Activated naive CD8-positive, alpha-beta T cell treated with anti-CD3 and anti-CD28 coated beads, Interleukin-2, amount 10 ng/mL, durations not matched to agents 7 days and 5 days (primary cell): ENCODE data around the gene ACSM3. TPM values are rescaled to one million over a fixed set of nuclear protein-coding genes. Genes with fewer than 3 reads are reported as not detected.
A peak's percentile ranks its signal among the peaks of the same experiment; 100 is the strongest.
"Not testable (repeated sequence)": the region's sequence is repeated elsewhere in the genome, so short reads cannot be mapped to it uniquely, and the experiment has no call there.

Experiments used
- ATAC-seq: fragments of 150-1000 bp; cut with Tn5 transposase; one replicate; pipeline ENCODE4 v1.10.0; 2021; ENCODE audit warnings: low read depth, moderate library complexity
- POLR2A ChIA-PET: fragments of 350-600 bp; sonication (Branson Sonifier 250); formaldehyde crosslinking; loops from one replicate; lab custom pipeline; 2021; ENCODE audit warnings: antibody characterized with exemption; lab: Charles Lee
- DNase-seq: peaks from one replicate; pipeline ENCODE4 v3.0.0; 2021
- H3K27ac Mint-ChIP-seq: one replicate; pipeline ENCODE4 v1.8.0; 2022; ENCODE audit warnings: mild to moderate bottlenecking, mixed read lengths
- H3K27me3 Mint-ChIP-seq: one replicate; pipeline ENCODE4 v1.8.0; 2022; ENCODE audit warnings: mild to moderate bottlenecking, moderate library complexity, mixed read lengths
- H3K36me3 Mint-ChIP-seq: one replicate; pipeline ENCODE4 v1.8.0; 2021; ENCODE audit warnings: mild to moderate bottlenecking, mixed read lengths
- H3K4me1 Mint-ChIP-seq: one replicate; pipeline ENCODE4 v1.8.0; 2021; ENCODE audit warnings: mixed read lengths
- H3K4me3 Mint-ChIP-seq: one replicate; pipeline ENCODE4 v1.8.0; 2022; ENCODE audit warnings: mild to moderate bottlenecking, moderate library complexity, mixed read lengths
- H3K9me3 Mint-ChIP-seq: one replicate; pipeline ENCODE4 v1.8.0; 2021; ENCODE audit warnings: mixed read lengths
- total RNA-seq, 2 experiments: library from RNA; stranded (reverse); gene quantifications; one replicate each; pipeline ENCODE4 v1.2.3, GENCODE V29; 2021

ACSM3 gene
- total RNA-seq: 1 to 10 TPM; 9.0 to 9.7 TPM

- H3K36me3 Mint-ChIP-seq: peaks cover 10% of the 10 kb centered on the region
- H3K27me3 Mint-ChIP-seq: no peaks in the 10 kb centered on the region
- DNase-seq (peak; percentile 32), ATAC-seq (peak; percentile 99)
- POLR2A ChIA-PET: interaction anchor here (0.6 to 1.5 kb wide), 3 partner anchors 23 to 1478 kb away, joined by 3 to 5 read pairs (median 3); no protein-coding TSS in a partner anchor
- H3K4me1 Mint-ChIP-seq: peaks cover 15% of the 10 kb centered on the region
- peak within 1 kb of the TSS; percentile 93 for H3K27ac Mint-ChIP-seq
- peak within 1 kb of the TSS; percentile 90 for H3K4me3 Mint-ChIP-seq
- peaks cover 2% of the 10 kb centered on the region for H3K9me3 Mint-ChIP-seq
Observed at GRCh38 chr16:20763461-20764232, at the start of gene ACSM3. ACSM3 (plus strand) TSS chr16:20764014; CDS start chr16:20770035, 6,021 bp downstream.

- POLR2A ChIA-PET, DNase-seq, H3K9me3 Mint-ChIP-seq, H3K36me3 Mint-ChIP-seq, H3K4me3 Mint-ChIP-seq, H3K4me1 Mint-ChIP-seq, H3K27ac Mint-ChIP-seq, H3K27me3 Mint-ChIP-seq, ATAC-seq: not testable (repeated sequence)
Observed at GRCh38 chr16:20717718-20718117, 46.1 kb upstream of the ACSM3 start.

- Mint-ChIP-seq H3K36me3 (no peaks in the 10 kb centered on the region), H3K9me3 (no peaks in the 10 kb centered on the region), H3K4me3 (no peak overlapping the region), H3K27ac (no peak overlapping the region), H3K4me1 (no peaks in the 10 kb centered on the region), H3K27me3 (no peaks in the 10 kb centered on the region)
- POLR2A ChIA-PET: no interaction called here
- ATAC-seq (no peak), DNase-seq (no peak)
Observed at GRCh38 chr16:20720251-20720650, 43.6 kb upstream of the ACSM3 start.

GRCh38 chr16:20726661-20727060, 37.2 kb upstream of the ACSM3 start:
- POLR2A ChIA-PET: interaction anchor here (0.5 kb wide), 1 partner anchor 80 kb away, joined by 3 read pairs; the partner anchor contains the start of genes ERI2 and REXO5
- Mint-ChIP-seq H3K36me3 (peaks cover 2% of the 10 kb centered on the region), H3K4me3 (no peak overlapping the region), H3K27me3 (no peaks in the 10 kb centered on the region), H3K9me3 (no peaks in the 10 kb centered on the region), H3K27ac (no peak overlapping the region), H3K4me1 (peaks cover 3% of the 10 kb centered on the region)
- no peak for ATAC-seq
- no peak for DNase-seq

GRCh38 chr16:20727181-20727580, 36.6 kb upstream of the ACSM3 start:
- H3K9me3 Mint-ChIP-seq: no peaks in the 10 kb centered on the region
- H3K36me3 Mint-ChIP-seq: peaks cover 2% of the 10 kb centered on the region
- POLR2A ChIA-PET: no interaction called here
- DNase-seq (no peak), ATAC-seq (no peak)
- H3K4me3 Mint-ChIP-seq: no peak overlapping the region
- H3K27ac Mint-ChIP-seq: no peak overlapping the region
- H3K4me1 Mint-ChIP-seq: peaks cover 3% of the 10 kb centered on the region
- H3K27me3 Mint-ChIP-seq: no peaks in the 10 kb centered on the region

GRCh38 chr16:20729141-20729540, 34.7 kb upstream of the ACSM3 start:
- H3K27me3 Mint-ChIP-seq: no peaks in the 10 kb centered on the region
- H3K9me3 Mint-ChIP-seq: no peaks in the 10 kb centered on the region
- ATAC-seq: no peak
- peaks cover 3% of the 10 kb centered on the region for H3K4me1 Mint-ChIP-seq
- POLR2A ChIA-PET: interaction anchor here (0.7 kb wide), 1 partner anchor 78 kb away, joined by 3 read pairs; no protein-coding TSS in a partner anchor
- H3K4me3 Mint-ChIP-seq: no peak overlapping the region
- H3K27ac Mint-ChIP-seq: no peak overlapping the region
- peaks cover 4% of the 10 kb centered on the region for H3K36me3 Mint-ChIP-seq
- DNase-seq: no peak

- H3K4me3 Mint-ChIP-seq: no peak overlapping the region
- ATAC-seq (no peak), DNase-seq (no peak)
- no peaks in the 10 kb centered on the region for H3K27me3 Mint-ChIP-seq
- peaks cover 13% of the 10 kb centered on the region for H3K36me3 Mint-ChIP-seq
- H3K27ac Mint-ChIP-seq: no peak overlapping the region
- H3K4me1 Mint-ChIP-seq: peaks cover 6% of the 10 kb centered on the region
- POLR2A ChIA-PET: no interaction called here
- no peaks in the 10 kb centered on the region for H3K9me3 Mint-ChIP-seq
Observed at GRCh38 chr16:20734056-20734455, 29.8 kb upstream of the ACSM3 start.

GRCh38 chr16:20734782-20735181, 29.0 kb upstream of the ACSM3 start:
- POLR2A ChIA-PET: no interaction called here
- Mint-ChIP-seq H3K4me3 (no peak overlapping the region), H3K9me3 (no peaks in the 10 kb centered on the region), H3K36me3 (peaks cover 13% of the 10 kb centered on the region), H3K4me1 (peaks cover 3% of the 10 kb centered on the region), H3K27ac (no peak overlapping the region), H3K27me3 (no peaks in the 10 kb centered on the region)
- ATAC-seq (no peak), DNase-seq (no peak)

GRCh38 chr16:20735490-20735889, 28.3 kb upstream of the ACSM3 start:
- H3K27me3 Mint-ChIP-seq: no peaks in the 10 kb centered on the region
- ATAC-seq: no peak
- no peak for DNase-seq
- no peaks in the 10 kb centered on the region for H3K9me3 Mint-ChIP-seq
- POLR2A ChIA-PET: interaction anchor here (0.6 to 0.7 kb wide), 2 partner anchors 31 to 67 kb away, joined by 3 read pairs; no protein-coding TSS in a partner anchor
- peaks cover 8% of the 10 kb centered on the region for H3K4me1 Mint-ChIP-seq
- no peak overlapping the region for H3K4me3 Mint-ChIP-seq
- peaks cover 11% of the 10 kb centered on the region for H3K36me3 Mint-ChIP-seq
- H3K27ac Mint-ChIP-seq: no peak overlapping the region

- DNase-seq: peak; percentile 28
- POLR2A ChIA-PET: interaction anchor here (0.9 to 2.5 kb wide), 4 partner anchors 23 to 76 kb away, joined by 3 to 15 read pairs (median 6); partner anchors contain the start of genes ACSM3, ERI2 and REXO5
- H3K4me3 Mint-ChIP-seq: peak overlapping the region; percentile 94
- peaks cover 11% of the 10 kb centered on the region for H3K4me1 Mint-ChIP-seq
- peak overlapping the region; percentile 92 for H3K27ac Mint-ChIP-seq
- H3K27me3 Mint-ChIP-seq: no peaks in the 10 kb centered on the region
- H3K36me3 Mint-ChIP-seq: peaks cover 9% of the 10 kb centered on the region
- ATAC-seq: no peak
- no peaks in the 10 kb centered on the region for H3K9me3 Mint-ChIP-seq
Observed at GRCh38 chr16:20740007-20740883, 23.6 kb upstream of the ACSM3 start.

GRCh38 chr16:20740901-20741521, 22.8 kb upstream of the ACSM3 start:
- Mint-ChIP-seq H3K36me3 (peaks cover 9% of the 10 kb centered on the region), H3K27me3 (no peaks in the 10 kb centered on the region), H3K4me3 (peak overlapping the region; percentile 94), H3K9me3 (no peaks in the 10 kb centered on the region), H3K27ac (peak overlapping the region; percentile 92), H3K4me1 (peaks cover 11% of the 10 kb centered on the region)
- POLR2A ChIA-PET: interaction anchor here (0.6 to 2.5 kb wide), 6 partner anchors 22 to 560 kb away, joined by 3 to 15 read pairs (median 4); partner anchors contain the start of genes ACSM3, ERI2, LDAF1 and REXO5
- ATAC-seq: peak; percentile 85
- DNase-seq: peak; percentile 92

- Mint-ChIP-seq H3K27me3 (no peaks in the 10 kb centered on the region), H3K4me3 (peak within 1 kb of the TSS; percentile 94), H3K9me3 (peaks cover 3% of the 10 kb centered on the region), H3K4me1 (peaks cover 11% of the 10 kb centered on the region), H3K27ac (peak within 1 kb of the TSS; percentile 92), H3K36me3 (peaks cover 9% of the 10 kb centered on the region)
- ATAC-seq: peak; percentile 95
- DNase-seq: peak; percentile 96
- POLR2A ChIA-PET: interaction anchor here (0.6 to 2.5 kb wide), 9 partner anchors 22 to 559 kb away, joined by 3 to 15 read pairs (median 3); partner anchors contain the start of genes ACSM3, ERI2, LDAF1 and REXO5
Observed at GRCh38 chr16:20741554-20742285, 22.1 kb upstream of the ACSM3 start, which contains the start of gene THUMPD1. THUMPD1 (minus strand) TSS chr16:20741818; CDS start chr16:20741739, 79 bp downstream.
